ENCODE data around the gene UBFD1. TPM values are rescaled to one million over a fixed set of nuclear protein-coding genes. Genes with fewer than 3 reads are reported as not detected.
"Not testable (repeated sequence)": the region's sequence is repeated elsewhere in the genome, so short reads cannot be mapped to it uniquely, and the experiment has no call there.

The UBFD1 gene
- polyA plus RNA-seq, 3 donors, result 8.0 to 8.9 (median 8.0) TPM

GRCh38 chr16:23581764-23582163 lies 24.2 kb downstream of the UBFD1 start:
- Mint-ChIP-seq H3K27ac (no peak overlapping the region), H3K27me3 (ENCODE audit: low read depth in 3 of 3) (no peaks in the 10 kb centered on the region), H3K4me1 (peaks cover 10% of the 10 kb centered on the region), H3K36me3 (peaks cover 54 to 75% of the 10 kb centered on the region in 2 donors), H3K4me3 (no peak overlapping the region), H3K9me3 (no peaks in the 10 kb centered on the region)
- H3K27me3 ChIP-seq (ENCODE audit: control insufficient read depth in 2 of 2, insufficient read depth in 2 of 2, low read length in 2 of 2), result no peaks in the 10 kb centered on the region
- no peak for DNase-seq
- no peak overlapping the region for H2AFZ ChIP-seq (ENCODE audit: insufficient read depth, low read depth, low read length, poor library complexity, severe bottlenecking)
- TF ChIP-seq CTCF (IDR thresholded peaks at IDR 0.05), result no peak
- peaks cover 46 to 65% of the 10 kb centered on the region in 2 donors for H3K36me3 ChIP-seq (replicated peaks in 1 of 2; ENCODE audit: control insufficient read depth in 1 of 2, insufficient read depth in 2 of 2, low read length in 2 of 2)
- H3K9me3 ChIP-seq (replicated peaks in 1 of 2; ENCODE audit: control insufficient read depth in 1 of 2, insufficient read depth in 1 of 2, low read length in 2 of 2), result no peaks in the 10 kb centered on the region
- intact Hi-C loops (cut with micrococcal nuclease), result no loop called here
- H4K20me1 ChIP-seq (ENCODE audit: insufficient read depth, low read length), result no peaks in the 10 kb centered on the region
- peaks cover 9 to 13% of the 10 kb centered on the region in 2 donors for H3K4me1 ChIP-seq (ENCODE audit: control insufficient read depth in 1 of 2, insufficient read depth in 2 of 2, low read length in 2 of 2)
- H3K27ac ChIP-seq (ENCODE audit: low read depth in 1 of 2, low read length in 2 of 2), result no peak overlapping the region
- peaks cover under 1% of the 10 kb centered on the region for H3K79me2 ChIP-seq (ENCODE audit: insufficient read depth, low read length)
- no peak overlapping the region for H3K4me2 ChIP-seq (replicated peaks; ENCODE audit: extremely low read depth, low read length, poor library complexity, severe bottlenecking)
- H3K4me3 ChIP-seq (replicated peaks in 1 of 3; ENCODE audit: low read depth in 2 of 3, low read length in 3 of 3), result no peak overlapping the region
- H3K9ac ChIP-seq (ENCODE audit: insufficient read depth, low read length, poor library complexity, severe bottlenecking), result no peak overlapping the region

- H3K9me3 Mint-ChIP-seq; intact Hi-C loops (cut with micrococcal nuclease); H3K4me3 Mint-ChIP-seq; H3K4me1 Mint-ChIP-seq; H3K9me3 ChIP-seq (replicated peaks in 1 of 2; ENCODE audit: control insufficient read depth in 1 of 2, insufficient read depth in 1 of 2, low read length in 2 of 2); DNase-seq; H3K27me3 Mint-ChIP-seq (ENCODE audit: low read depth in 3 of 3); H3K4me1 ChIP-seq (ENCODE audit: control insufficient read depth in 1 of 2, insufficient read depth in 2 of 2, low read length in 2 of 2); H3K4me3 ChIP-seq (replicated peaks in 1 of 3; ENCODE audit: low read depth in 2 of 3, low read length in 3 of 3); H3K4me2 ChIP-seq (replicated peaks; ENCODE audit: extremely low read depth, low read length, poor library complexity, severe bottlenecking); H3K27me3 ChIP-seq (ENCODE audit: control insufficient read depth in 2 of 2, insufficient read depth in 2 of 2, low read length in 2 of 2); H3K9ac ChIP-seq (ENCODE audit: insufficient read depth, low read length, poor library complexity, severe bottlenecking); H3K27ac ChIP-seq (ENCODE audit: low read depth in 1 of 2, low read length in 2 of 2); H2AFZ ChIP-seq (ENCODE audit: insufficient read depth, low read depth, low read length, poor library complexity, severe bottlenecking): not testable (repeated sequence)
- H3K27ac Mint-ChIP-seq, result peak overlapping the region in 1 of 7 donors; percentile 76
- peaks cover 59 to 80% of the 10 kb centered on the region in 2 donors for H3K36me3 ChIP-seq (replicated peaks in 1 of 2; ENCODE audit: control insufficient read depth in 1 of 2, insufficient read depth in 2 of 2, low read length in 2 of 2)
- peaks cover 66 to 88% of the 10 kb centered on the region in 2 donors for H3K36me3 Mint-ChIP-seq
- H4K20me1 ChIP-seq (ENCODE audit: insufficient read depth, low read length), result peaks cover 12% of the 10 kb centered on the region
- WGBS (ENCODE audit: insufficient coverage), result 95% methylated on average over 6 of the region's 30 CpGs
- peaks cover 16% of the 10 kb centered on the region for H3K79me2 ChIP-seq (ENCODE audit: insufficient read depth, low read length)
Observed at GRCh38 chr16:23583271-23583670, 25.7 kb downstream of the UBFD1 start.
